Hindlimb muscle (tissue), 1 donor: ENCODE measurements around the gene TMEM74B. TPM values are rescaled to one million over a fixed set of nuclear protein-coding genes. Genes with fewer than 3 reads are reported as not detected.
"Not testable (repeated sequence)": the region's sequence is repeated elsewhere in the genome, so short reads cannot be mapped to it uniquely, and the experiment has no call there.

Experiments
- DNase-seq: peaks from one replicate; pipeline ENCODE4 v3.0.0-alpha.2; 2013
- polyA plus RNA-seq: library from polyadenylated mRNA; unstranded; fragments of 120-200 nt; gene quantifications from one replicate; pipeline ENCODE4 v1.2.1, GENCODE V29; 2013; ENCODE audit not compliant: insufficient read length

Gene TMEM74B
- polyA plus RNA-seq, 1 donor, result 4.9 TPM

DNA sequence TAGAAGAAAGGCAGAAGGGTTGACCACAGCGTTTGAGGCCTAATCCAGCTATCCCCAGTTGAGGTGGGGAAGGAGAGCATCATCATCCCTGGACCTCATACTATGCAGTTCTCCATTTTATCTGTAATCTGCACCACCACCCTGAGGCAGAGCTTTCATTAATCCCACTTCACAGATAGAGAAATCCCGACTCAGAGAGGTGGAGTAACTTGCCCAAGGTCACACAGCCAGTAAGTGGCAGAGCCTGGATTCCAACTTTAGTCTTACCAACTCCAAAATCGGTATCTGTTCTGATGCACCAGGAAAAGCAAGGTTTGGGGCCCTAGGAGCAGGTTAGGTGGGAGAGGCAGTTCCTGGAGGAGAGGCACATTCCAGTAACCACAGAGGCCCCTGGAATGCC, 6.7 kb downstream of the TMEM74B start:
- no peak for DNase-seq

DNA sequence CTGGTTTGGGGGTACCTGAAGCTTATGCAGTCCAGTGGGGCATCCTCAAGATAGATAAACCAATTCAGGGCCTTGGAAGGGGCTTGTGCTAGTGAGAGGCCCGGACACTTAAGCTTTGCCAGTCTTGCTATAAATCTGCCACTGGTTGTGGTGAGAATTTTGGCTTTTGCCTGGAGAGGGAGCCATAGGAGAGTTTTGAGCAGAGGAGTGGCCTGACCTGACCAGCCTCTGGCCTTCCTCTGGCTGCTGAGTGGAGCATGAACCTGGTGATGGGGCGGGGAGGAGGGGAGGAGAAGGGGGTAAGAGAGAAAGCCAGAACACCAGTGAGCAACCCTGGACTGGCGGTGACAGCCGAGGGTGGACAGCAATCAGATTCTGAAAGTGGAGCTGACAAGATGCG, 7.1 kb downstream of the TMEM74B start:
- no peak for DNase-seq

DNA sequence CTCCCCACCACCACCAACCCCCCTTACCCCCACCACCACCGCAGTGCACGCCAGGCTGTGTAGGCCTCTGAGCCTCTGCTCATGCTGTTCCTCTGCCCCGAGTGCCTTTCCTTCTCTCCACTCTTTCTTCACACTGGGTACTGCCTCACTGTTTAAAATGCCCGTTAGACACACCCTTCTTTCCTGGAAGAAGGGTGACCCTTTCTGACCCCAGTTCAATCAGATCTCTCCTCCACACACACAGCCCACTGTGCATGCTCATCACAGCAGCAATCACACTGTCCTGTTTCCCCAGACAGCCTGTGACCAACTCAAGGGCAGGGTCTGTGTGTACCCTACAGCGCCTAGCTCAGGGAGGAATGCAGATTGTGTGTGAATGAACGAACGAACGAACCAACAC, 10.0 kb downstream of the TMEM74B start:
- DNase-seq, result no peak

DNA sequence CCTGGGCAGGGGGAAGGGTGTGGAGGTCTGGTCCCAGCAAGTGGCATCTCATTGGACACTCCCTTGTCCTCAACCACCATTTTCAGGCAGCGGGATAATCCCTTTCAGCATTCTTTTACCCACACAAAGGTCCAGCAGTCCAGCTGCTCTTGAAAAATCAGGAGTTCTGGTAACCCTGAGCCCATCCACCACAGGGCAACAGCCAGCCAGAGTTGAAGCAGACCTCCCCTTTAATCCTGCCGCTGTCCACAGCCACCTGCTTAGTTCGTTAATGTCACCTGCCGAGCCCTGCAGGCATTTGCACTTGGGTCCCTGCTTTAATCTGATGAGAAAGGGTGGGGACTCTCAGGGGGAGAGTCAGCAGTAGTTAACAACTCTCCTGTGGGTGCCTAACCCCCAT, 11.1 kb downstream of the TMEM74B start:
- DNase-seq, result no peak

DNA sequence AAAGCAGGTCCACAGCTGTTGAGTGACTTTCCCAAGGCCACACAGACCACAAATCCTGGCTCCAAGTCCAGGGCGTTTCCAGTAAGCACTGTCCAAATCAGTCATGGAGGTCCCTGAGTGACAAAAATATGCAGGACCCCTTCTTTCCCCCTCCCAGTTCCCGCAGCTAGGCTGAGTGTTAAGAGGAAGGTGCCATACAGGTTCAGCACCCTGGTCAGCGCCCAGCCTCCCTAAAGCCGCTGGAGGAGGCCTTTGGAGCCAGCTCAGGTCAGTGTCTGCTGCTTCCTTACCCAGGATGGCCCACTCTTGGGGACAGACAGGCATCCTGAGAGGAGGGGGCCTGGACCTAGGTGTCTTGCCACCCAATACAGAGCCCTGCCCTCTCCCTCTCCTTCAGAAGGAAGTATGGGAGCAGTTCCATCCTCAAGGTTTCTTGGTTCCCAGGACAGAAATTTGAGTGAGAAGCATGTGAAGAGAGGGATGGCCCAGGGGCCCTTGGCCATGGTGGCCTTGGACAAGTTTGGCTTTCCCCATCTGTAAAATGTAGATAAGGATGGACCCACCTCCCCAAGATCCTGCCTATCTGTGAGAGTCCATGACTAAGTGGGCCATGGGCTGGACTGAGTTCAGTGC, 13.2 kb downstream of the TMEM74B start:
- DNase-seq, result no peak

DNA sequence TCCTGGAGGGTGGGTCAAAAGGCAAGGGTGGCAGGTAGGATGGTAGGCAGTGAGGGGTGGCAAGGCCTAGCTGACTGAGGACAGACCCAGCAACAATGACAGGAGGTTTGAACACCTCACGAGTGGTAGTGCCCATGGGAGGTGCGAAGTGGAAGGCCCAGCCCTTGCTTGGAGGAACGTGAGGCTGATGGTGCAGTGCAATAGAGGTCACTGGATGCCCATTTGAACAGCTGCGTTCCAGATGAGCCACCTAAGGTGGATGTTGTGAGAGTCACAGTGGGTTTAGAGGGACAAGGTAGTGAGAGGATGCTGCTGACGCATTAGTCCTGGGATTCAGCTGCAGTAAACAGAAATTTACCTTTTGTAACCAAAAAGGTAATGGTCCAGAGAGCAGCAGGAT, 15.6 kb downstream of the TMEM74B start:
- DNase-seq, result no peak

DNA sequence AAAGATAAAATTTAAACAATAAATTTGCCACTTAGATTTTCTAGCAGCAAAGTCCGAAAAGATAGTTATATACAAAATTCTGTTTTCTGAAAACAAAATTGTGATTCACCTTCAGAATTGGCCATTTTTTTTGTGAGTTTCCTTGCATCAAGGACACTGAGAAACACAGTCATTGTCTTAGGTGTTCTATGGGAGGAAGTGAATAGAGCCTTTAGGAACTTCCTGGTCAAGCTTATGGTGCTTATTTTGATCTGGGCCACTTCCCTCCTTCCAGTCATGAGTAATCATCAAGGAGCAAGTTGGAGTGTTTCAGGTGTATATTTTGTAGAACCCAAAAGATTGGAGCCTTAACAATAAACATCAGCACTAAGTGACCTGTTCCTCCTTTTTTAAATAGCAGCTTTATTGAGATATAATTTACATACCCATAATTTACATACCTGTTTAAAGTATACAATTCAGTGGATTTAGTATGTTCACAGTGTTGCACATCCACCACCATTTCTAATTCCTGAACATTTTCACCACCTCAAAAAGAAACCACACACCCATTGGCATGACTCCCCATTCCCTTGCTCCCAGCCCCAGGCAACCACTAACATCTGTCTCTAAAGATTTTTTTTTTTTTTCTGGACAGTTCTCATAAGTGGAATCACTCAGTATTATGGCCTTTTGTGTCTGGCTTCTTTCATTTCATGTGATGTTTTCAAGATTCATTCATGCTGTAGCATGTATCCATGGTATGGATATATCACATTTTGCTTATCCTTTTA, 17.6 kb downstream of the TMEM74B start:
- no peak for DNase-seq

DNA sequence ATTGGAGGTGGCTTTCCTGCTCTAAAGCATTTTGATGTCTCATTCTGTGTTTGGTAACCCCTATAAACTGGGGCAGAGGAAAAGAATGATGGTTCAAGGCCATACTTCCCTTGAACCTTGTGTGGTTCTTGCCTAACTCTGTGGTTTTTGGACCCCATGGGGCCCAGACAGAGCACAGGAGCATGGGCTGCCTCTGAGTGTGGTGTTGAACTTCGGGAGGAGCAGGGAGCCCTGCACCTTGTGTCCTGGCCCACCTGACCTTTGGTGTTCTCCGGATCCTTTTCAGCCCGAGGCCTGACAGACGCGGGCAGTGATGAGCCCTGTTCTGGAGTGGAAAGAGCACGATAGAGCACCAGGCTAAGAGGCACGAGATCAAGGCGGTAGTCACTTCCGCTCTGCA, 18.8 kb downstream of the TMEM74B start:
- DNase-seq, result no peak

DNA sequence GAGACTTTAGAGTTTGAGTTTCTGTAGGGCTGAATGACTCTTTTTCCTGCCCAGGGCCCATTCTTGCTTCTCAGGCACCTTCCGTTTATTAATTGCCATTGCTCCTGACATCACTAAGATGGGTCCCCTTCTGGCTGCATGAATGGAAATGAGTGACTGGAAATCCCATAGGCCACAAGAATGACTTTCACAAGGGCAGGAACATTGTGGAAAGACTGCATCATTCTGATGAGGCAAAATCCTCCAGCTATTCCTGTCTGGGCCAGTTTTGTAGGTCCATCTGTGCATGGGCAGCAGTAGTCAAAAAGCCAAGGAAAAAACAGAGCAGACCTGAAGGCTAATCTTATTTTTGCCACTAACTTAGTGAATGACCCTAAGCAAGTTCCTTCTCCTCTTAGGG, 19.3 kb downstream of the TMEM74B start:
- no peak for DNase-seq

DNA sequence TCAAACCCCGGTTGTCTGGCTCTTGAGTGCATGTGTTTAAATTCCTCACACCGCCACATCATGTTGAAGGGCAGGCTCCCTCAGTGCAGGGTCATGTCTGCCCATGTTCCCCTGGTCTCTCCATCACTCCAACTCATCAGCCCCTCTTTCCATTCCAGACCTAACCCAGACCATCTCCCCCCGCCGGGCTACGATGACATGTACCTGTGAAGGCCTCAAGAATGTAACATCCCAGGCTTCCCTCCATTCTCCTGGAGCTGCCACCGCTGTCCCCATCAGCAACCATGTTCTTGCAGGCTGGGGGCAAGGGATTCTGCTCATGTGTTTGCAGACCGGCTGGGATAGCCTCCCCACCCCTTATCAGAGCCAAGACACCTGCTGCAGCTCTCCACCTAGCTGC, 19.9 kb downstream of the TMEM74B start:
- no peak for DNase-seq

DNA sequence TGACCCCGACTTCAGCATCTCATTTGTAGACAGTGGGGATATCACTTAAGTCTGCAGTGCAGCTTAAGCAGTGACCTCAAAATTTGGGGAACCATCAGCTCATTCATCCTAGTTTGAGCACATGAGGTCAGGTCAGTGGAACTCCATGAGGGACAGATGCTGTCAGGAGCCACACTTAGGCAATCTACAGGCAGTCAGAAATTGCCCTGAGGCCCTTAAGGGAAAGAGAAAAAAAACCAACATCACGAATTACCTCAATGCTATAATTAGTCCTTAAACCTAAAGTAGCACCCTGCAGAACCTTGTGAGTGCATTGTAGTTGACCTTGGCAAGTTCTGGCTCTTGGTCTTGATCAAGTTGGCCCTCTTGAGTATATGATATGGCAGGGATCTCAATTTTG, 21.1 kb downstream of the TMEM74B start:
- no peak for DNase-seq

DNA sequence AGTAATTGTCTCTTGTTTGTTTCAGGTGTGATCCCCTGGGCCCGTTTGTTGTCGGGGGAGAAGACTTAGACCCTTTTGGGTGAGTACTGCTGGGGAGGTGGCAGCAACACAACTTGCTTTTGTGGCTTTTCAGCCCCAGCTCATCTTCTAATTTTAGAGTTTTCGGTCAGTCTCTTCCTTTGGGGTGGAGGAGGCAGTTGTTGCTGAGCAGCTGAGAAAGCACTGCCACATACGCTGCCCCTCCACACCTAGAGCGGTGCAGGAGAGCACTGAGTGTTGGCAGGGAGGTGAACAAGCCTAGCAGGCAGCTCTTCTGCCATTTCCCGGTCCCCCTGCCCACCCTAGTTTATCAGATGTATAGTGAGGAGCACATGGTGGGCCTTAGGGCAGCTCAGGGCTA, 21.7 kb downstream of the TMEM74B start:
- no peak for DNase-seq

DNA sequence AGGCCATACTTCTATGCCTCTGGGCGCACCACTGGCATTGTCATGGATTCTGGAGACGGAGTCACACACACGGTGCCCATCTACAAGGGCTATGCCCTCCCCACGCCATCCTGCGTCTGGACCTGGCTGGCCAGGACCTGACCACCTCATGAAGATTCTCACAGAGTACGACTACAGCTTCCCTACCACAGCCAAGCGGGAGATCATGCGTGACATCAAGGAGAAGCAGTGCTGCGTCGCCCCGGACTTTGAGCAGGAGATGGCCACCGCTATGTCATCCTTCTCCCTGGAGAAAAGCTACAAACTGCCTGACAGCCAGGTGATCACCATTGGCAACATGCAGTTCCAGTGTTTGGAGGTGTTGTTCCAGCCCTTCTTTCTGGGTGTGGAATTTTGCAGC, 23.8 kb downstream of the TMEM74B start:
- no peak for DNase-seq

DNA sequence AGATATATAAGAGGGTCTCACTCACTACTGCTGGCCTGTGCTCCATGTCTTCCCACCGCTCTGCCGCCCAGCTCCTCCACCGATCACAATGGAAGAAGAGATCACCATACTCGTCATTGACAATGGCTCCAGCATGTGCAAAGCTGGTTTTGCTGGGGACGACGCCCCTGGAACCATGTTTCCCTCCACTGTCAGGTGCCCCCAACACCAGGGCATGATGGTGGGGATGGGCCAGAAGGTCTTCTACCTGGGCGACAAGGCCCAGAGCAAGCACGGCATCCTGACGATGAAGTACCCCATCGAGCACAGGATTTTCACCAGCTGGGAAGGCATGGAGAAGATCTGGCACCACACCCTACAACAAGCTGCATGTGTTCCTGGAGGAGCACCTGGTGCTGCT, 24.3 kb downstream of the TMEM74B start:
- DNase-seq, result no peak

DNA sequence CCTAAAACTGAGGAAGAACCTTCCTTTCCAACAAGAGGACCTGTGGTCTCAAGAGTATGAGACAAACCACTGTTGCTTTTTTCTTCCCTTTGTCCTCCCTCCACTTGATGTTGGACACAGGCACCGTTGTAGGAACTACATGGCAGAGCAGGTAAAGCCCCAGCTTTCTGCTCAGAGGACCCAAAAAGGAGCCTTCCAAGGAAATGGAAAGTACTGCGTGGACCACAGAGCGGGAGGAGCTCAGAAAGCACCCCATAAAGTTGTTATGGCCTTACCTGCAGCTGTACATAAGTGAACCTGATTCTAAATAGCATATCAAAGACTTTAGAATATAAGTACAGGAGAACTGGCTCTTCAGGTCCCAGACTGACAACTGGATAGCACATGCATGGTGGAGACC, 29.4 kb downstream of the TMEM74B start:
- no peak for DNase-seq

DNA sequence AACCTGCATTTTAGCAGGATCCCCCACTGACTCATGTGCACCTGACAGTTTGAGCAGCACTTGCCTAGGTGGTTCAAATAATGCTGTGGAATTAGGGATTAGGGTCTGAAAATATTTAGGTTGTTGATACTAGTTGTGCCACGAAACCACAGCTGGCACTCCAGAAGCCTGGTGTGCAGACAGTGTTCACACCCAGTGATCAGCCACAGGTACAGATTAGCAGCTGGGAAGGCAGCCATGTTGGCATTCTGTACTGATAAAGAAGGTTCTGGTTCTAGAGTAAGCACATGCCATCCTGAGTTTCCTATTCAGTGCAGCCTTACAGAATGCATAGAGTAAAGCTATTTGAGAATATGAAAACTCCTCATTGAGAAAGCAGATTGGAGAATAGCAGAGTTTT, 30.1 kb downstream of the TMEM74B start:
- DNase-seq, result no peak

DNA sequence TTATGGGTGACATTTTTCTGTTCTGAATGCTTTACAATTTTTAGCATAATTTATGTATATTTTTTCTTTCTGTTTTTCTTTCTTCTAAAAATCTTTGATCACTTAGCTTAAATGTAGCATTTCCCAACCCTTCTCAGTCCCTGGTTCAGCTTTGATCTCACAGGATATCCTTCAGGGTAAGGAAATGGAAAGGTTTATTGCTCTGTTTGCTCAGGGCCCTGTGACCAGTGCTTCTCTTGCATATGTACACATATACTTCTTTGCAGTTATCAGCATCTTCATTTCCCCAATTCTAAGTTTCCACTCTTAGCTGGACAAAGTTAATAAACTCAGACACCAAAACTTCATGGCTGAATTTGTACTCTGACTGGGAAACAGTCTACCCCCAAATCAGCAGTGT, 30.6 kb downstream of the TMEM74B start:
- DNase-seq, result no peak

DNA sequence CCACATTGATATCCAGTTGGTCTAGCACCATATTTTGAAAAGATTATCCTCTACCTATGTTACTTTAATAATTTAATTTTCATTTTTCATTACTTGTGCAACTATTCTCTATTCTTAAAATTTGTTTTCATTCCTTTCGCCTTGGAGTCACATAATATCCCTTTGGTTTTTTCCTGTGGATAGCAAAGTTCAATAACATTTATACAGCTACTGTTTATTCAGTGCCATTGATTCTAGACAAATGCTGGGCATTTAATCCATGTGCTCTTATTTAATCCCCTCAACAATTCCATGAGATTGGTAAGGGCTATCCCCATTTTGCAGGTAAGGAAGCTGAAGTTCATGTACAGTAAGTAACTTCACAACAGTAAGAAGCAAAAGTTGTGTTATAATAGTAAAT, 33.8 kb downstream of the TMEM74B start:
- no peak for DNase-seq

DNA sequence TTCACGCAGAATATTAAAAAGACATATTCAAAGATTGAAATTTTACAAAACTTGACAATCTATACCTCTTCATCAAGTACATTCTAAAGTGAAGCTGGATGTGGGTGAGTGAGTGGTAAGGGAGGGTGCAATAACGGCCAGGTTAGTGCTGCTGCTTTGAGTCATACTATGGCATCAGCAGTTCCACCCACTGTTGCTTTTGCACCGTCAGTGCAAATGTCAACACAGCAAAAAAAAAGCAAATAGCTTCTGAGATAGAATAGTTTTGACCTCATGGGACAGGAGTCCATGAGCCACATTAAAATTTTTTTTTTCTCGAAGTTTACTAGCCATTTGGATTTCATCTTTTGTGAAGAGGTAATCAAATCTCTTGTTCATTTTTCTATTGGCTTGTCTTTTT, 34.6 kb downstream of the TMEM74B start:
- DNase-seq, result no peak

DNA sequence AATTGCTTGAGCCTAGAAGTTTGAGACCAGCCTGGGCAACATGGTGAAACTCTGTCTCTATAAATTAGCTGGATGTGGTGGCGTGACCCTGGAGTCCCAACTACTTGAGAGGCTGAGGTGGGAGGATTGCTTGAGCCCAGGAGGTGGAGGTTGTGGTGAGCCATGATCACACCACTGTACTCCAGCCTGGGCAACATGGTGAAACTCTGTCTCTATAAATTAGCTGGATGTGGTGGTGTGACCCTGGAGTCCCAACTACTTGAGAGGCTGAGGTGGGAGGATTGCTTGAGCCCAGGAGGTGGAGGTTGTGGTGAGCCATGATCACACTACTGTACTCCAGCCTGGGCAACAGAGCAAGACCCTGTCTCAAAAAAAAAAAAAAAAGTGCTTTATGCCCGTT, 35.0 kb downstream of the TMEM74B start:
- not testable (repeated sequence) for DNase-seq

DNA sequence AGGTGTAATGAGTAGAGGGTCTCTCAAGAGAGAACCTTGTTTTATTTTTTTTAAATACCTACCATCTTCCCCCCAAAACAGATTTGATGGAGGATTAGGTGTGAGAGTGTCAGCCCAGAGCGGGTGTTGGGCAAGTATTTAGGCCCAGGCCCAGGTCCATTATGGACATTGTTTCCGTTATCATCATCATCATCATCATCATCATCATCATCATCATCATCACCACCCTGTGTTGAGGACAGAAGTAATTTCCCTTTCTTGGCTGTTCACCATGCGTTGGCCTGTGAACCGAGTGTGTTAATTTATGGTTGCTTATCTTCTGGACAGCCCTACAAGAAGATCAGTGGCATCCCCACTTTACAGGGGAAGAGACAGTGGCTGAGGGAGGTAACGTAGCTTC, 37.8 kb downstream of the TMEM74B start:
- DNase-seq, result no peak

DNA sequence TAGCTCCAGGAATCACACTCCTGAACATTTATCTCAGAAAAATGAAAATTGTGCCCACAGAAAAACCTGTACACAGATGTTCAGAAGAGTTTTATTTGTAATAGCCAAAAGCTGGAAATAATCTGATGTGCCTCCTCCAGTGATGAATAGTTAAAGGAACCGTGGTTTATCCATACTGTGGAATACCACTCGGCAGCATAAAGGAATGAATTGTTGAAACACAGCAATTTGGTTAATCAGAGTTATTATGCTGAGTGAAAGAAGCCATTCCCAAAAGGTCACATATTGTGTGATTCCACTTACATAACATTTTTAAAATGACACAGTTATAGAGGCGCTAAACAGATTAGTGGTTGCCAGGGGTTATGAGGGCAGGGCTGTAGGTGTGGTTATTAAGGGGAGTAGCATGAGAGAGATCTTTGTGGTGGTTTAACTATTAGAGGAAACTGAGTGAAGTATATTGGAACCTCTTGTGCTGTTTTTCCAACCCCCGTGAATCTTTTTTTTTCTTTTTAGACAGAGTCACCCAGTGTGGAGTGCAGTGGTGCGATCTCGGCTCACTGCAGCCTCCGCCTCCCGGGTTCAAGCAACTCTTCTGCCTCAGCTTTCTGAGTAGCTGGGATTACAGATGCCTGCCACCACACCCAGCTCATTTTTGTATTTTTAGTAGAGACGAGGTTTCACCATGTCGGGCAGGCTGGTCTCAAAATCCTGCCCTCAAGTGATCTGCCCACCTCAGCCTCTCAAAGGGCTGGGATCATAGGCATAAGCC, 40.2 kb downstream of the TMEM74B start:
- no peak for DNase-seq

DNA sequence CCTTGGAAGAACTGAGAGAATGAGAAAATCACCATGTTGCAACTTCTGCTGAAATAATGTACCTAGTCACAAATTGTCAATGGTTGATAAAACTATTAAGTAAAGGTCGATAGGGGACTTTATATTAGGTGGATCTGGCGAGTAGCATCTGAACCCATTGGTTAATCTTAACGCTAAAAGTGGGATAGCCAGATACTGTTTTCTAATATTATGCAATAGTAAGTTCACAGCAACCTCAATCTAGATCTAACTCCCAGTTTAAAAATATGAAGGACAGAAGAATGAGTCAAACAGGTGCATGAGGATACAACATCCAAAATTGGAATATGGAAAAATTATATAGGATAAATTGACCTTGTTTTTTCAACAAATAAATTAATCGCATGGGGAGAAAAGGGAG, 47.5 kb downstream of the TMEM74B start:
- DNase-seq, result no peak

DNA sequence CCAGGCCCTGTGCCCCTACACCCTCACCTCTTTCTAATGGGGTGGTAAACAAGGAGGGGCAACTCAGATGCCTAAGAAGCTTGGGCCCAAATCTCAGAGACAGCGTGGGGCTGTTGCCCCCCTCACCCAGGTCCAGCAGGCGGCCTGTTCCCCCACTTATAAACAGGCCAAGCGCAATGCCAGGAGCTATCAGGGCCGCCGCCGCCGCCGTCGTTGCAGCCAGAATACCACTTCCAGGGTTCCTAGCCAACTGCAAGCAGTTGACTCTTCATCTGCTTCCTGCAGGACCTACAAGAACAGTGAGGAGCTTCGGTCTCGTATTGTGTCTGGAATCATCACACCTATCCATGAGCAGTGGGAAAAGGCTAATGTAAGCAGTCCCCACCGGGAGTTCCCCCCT, 49.9 kb downstream of the TMEM74B start:
- no peak for DNase-seq
